IMR-90 (cell line): ENCODE data around the gene THADA. TPM values are rescaled to one million over a fixed set of nuclear protein-coding genes. Genes with fewer than 3 reads are reported as not detected.

Experiments used
- ATAC-seq: fragments of 200-7000 bp; cut with Tn5 transposase; 2 replicates; pipeline ENCODE4 v1.9.1; 2020; ENCODE audit warnings: low read depth, mild to moderate bottlenecking, moderate library complexity
- BruUV-seq: library from RNA; stranded (reverse); fragments of 400-500 nt; replicated peaks from 2 replicates; lab custom pipeline; 2021; lab: Mats Ljungman, UMichigan
- CTCF ChIA-PET: fragments of 300-600 bp; formaldehyde crosslinking; extraction: SDS; loops from one replicate; lab custom pipeline; 2021; ENCODE audit warnings: antibody characterized with exemption; lab: Yijun Ruan, JAX
- POLR2A ChIA-PET: fragments of 300-600 bp; sonication (Branson Sonifier 250); formaldehyde crosslinking; loops from one replicate; lab custom pipeline; 2022; ENCODE audit warnings: antibody characterized with exemption; ENCODE audit not compliant: unreplicated experiment; lab: Charles Lee
- DNase-seq: peaks from one replicate; pipeline ENCODE4 v3.0.0; 2013
- H2AFZ ChIP-seq: replicated peaks from 2 replicates; pipeline ENCODE3; 2013; ENCODE audit warnings: low read length, mild to moderate bottlenecking; ENCODE audit not compliant: poor library complexity
- H2AK5ac ChIP-seq: 2 replicates; pipeline ENCODE4 v1.6.1; 2013; ENCODE audit warnings: low read depth, low read length, inconsistent platforms
- H2AK9ac ChIP-seq: replicated peaks from 2 replicates; pipeline ENCODE3; 2013; ENCODE audit warnings: mild to moderate bottlenecking, low read depth, low read length, moderate library complexity; ENCODE audit not compliant: poor library complexity
- H2BK120ac ChIP-seq: 2 replicates; pipeline ENCODE4 v1.6.1; 2013; ENCODE audit warnings: low read depth, low read length, inconsistent platforms
- H2BK15ac ChIP-seq: 3 replicates; pipeline ENCODE4 v1.6.1; 2013; ENCODE audit warnings: low read depth, low read length, inconsistent platforms
- H2BK20ac ChIP-seq: 2 replicates; pipeline ENCODE4 v1.6.1; 2013; ENCODE audit warnings: low read depth, mild to moderate bottlenecking, inconsistent platforms, low read length, moderate library complexity
- H2BK5ac ChIP-seq: 2 replicates; pipeline ENCODE4 v1.6.1; 2013; ENCODE audit warnings: mild to moderate bottlenecking, low read depth, low read length, inconsistent platforms; ENCODE audit not compliant: poor library complexity, severe bottlenecking
- H3K14ac ChIP-seq: replicated peaks from 2 replicates; pipeline ENCODE4 v1.6.1; 2013; ENCODE audit warnings: low read depth, low read length, inconsistent platforms
- H3K18ac ChIP-seq: 2 replicates; pipeline ENCODE4 v1.6.1; 2013; ENCODE audit warnings: low read depth, low read length, control low read depth
- H3K23ac ChIP-seq: 2 replicates; pipeline ENCODE4 v1.6.1; 2013; ENCODE audit warnings: low read depth, low read length, inconsistent platforms
- H3K27ac ChIP-seq: 2 replicates; pipeline ENCODE4 v1.5.1; 2013; ENCODE audit warnings: mild to moderate bottlenecking, control low read depth, low read length; ENCODE audit not compliant: insufficient read depth
- H3K27me3 ChIP-seq: 2 replicates; pipeline ENCODE4 v1.6.1; 2013; ENCODE audit warnings: low read length; ENCODE audit not compliant: control insufficient read depth, insufficient read depth
- H3K36me3 ChIP-seq: 2 replicates; pipeline ENCODE4 v1.6.1; 2013; ENCODE audit warnings: low read length, mixed read lengths; ENCODE audit not compliant: control insufficient read depth, insufficient read depth
- H3K4ac ChIP-seq: 2 replicates; pipeline ENCODE4 v1.6.1; 2013; ENCODE audit warnings: low read depth, low read length, inconsistent platforms
- H3K4me1 ChIP-seq: 2 replicates; pipeline ENCODE4 v1.6.1; 2013; ENCODE audit warnings: low read length, mixed read lengths; ENCODE audit not compliant: control insufficient read depth, insufficient read depth
- H3K4me2 ChIP-seq: 2 replicates; pipeline ENCODE4 v1.6.1; 2013; ENCODE audit warnings: low read depth, mild to moderate bottlenecking, control low read depth, low read length, moderate library complexity
- H3K4me3 ChIP-seq: 2 replicates; pipeline ENCODE4 v1.5.1; 2013; ENCODE audit warnings: low read depth, mild to moderate bottlenecking, control low read depth, low read length, moderate library complexity; ENCODE audit not compliant: insufficient read depth
- H3K56ac ChIP-seq: 2 replicates; pipeline ENCODE4 v1.6.1; 2013; ENCODE audit warnings: low read length, inconsistent platforms; ENCODE audit not compliant: insufficient read depth; ENCODE audit errors: extremely low read depth
- H3K79me1 ChIP-seq, 2 experiments: 2 replicates each; pipeline ENCODE4 v1.6.1; 2013; ENCODE audit warnings: low read length in 2 of 2, inconsistent platforms in 1 of 2, low read depth in 1 of 2
- H3K9ac ChIP-seq: 2 replicates; pipeline ENCODE4 v1.6.1; 2013; ENCODE audit warnings: low read depth, low read length, control low read depth
- H3K9me1 ChIP-seq: 2 replicates; pipeline ENCODE4 v1.6.1; 2013; ENCODE audit warnings: low read length, inconsistent platforms; ENCODE audit not compliant: insufficient read depth
- H3K9me3 ChIP-seq: 2 replicates; pipeline ENCODE4 v1.6.1; 2013; ENCODE audit warnings: low read length; ENCODE audit not compliant: control insufficient read depth, insufficient read depth
- H4K20me1 ChIP-seq: 2 replicates; pipeline ENCODE4 v1.6.1; 2013; ENCODE audit warnings: low read length, inconsistent platforms; ENCODE audit not compliant: insufficient read depth
- H4K5ac ChIP-seq: 2 replicates; pipeline ENCODE4 v1.6.1; 2013; ENCODE audit warnings: mild to moderate bottlenecking, low read depth, low read length, control low read depth
- H4K8ac ChIP-seq, 2 experiments: 2 replicates each; pipeline ENCODE4 v1.6.1; 2013; ENCODE audit warnings: low read depth in 2 of 2, low read length in 2 of 2, control low read depth in 1 of 2, inconsistent platforms in 1 of 2
- H4K91ac ChIP-seq: 2 replicates; pipeline ENCODE4 v1.6.1; 2013; ENCODE audit warnings: low read depth, low read length, inconsistent platforms; ENCODE audit not compliant: insufficient read depth
- BHLHE40 ChIP-seq: fragments of 150-350 bp; IDR thresholded peaks from 2 replicates; pipeline ENCODE4 v1.6.1; 2016; ENCODE audit warnings: mild to moderate bottlenecking, low read depth, low read length
- MAFK ChIP-seq: IDR thresholded peaks from 2 replicates; pipeline ENCODE4 v1.6.1; 2012; ENCODE audit warnings: low read depth, low read length, improper control_type of control experiment
- MAZ ChIP-seq: IDR thresholded peaks from 2 replicates; pipeline ENCODE4 v1.6.1; 2012; ENCODE audit warnings: low read depth, mild to moderate bottlenecking, low read length, improper control_type of control experiment, moderate library complexity, borderline replicate concordance
- MXI1 ChIP-seq: IDR thresholded peaks from 2 replicates; pipeline ENCODE4 v1.6.1; 2012; ENCODE audit warnings: low read depth, mild to moderate bottlenecking, low read length, moderate library complexity, borderline replicate concordance
- RAD21 ChIP-seq: IDR thresholded peaks from 2 replicates; pipeline ENCODE4 v1.6.1; 2012; ENCODE audit warnings: low read length, improper control_type of control experiment
- RCOR1 ChIP-seq: IDR thresholded peaks from 2 replicates; pipeline ENCODE4 v1.6.1; 2012; ENCODE audit warnings: mild to moderate bottlenecking, low read length, improper control_type of control experiment; ENCODE audit not compliant: insufficient replicate concordance
- WGBS, 2 experiments: methylation state at CpG; one replicate each; pipeline versions ENCODE4 v1.1.5 to v1.1.7; 2013; ENCODE audit warnings: missing lambda C conversion rate in 2 of 2; ENCODE audit not compliant: insufficient read length in 1 of 2; ENCODE audit errors: extremely low coverage in 2 of 2; 5-methylcytosine and 5-hydroxymethylcytosine counted together
- dilution Hi-C: fragments of 300-500 bp; cut with HindIII; formaldehyde crosslinking; loops from one replicate; pipeline ENCODE4 v1.14.3; 2018; ENCODE audit warnings: low sequenced_read_pairs; ENCODE audit not compliant: unreplicated experiment
- in situ Hi-C: fragments of 300-500 bp; cut with MboI; formaldehyde crosslinking; loops from 3 replicates; pipeline ENCODE4 v1.14.3; 2019; ENCODE audit warnings: low sequenced_read_pairs, inconsistent platforms, mixed read lengths
- intact Hi-C: fragments of 100-400 bp; cut with micrococcal nuclease; formaldehyde crosslinking; loops from 2 replicates; pipeline ENCODE4 v1.10.0; 2022
- polyA plus RNA-seq, 3 experiments: library from polyadenylated mRNA; depleted of rRNA; stranded (reverse); fragments of >200 nt; gene quantifications; 2 replicates each; pipeline ENCODE4 v1.2.3, GENCODE V29; 2012; ENCODE audit warnings: low replicate concordance in 1 of 3
- total RNA-seq: library from RNA; depleted of rRNA; stranded (reverse); fragments of >200 nt; gene quantifications from 2 replicates; pipeline ENCODE4 v1.2.3, GENCODE V29; 2012
- TF ChIP-seq, protein P1 (sequence below): fragments of 150-350 bp; IDR thresholded peaks from 2 replicates; pipeline ENCODE4 v1.6.1; 2016; ENCODE audit warnings: low read depth, mild to moderate bottlenecking, low read length, moderate library complexity, borderline replicate concordance

THADA gene
- total and polyA plus RNA-seq, 2 of the 4 experiments (the other 2 are of a cell fraction) = 10.5 to 21.3 TPM

DNA sequence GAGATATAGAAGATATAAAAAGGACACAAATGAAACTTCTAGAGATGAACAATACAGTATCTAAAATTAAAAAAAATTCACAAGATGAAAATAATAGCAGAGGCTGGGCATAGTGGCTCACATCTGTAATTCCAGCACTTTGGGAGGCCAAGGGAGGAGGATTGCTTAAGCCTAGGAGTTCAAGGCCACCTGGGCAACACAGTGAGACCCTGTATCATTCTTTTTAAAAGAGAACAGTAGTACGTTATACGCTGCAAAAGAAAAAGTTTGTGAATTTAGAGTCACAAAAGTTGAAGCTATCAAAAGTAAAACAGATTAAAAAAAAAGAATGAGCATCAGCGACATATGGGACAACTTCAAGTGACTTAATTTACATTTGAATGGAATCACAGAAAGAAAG is 287.9 kb downstream of the THADA start:
- 100% methylated on average over 3 of the region's 3 CpGs; no CpG with 5 or more reads in 1 of the 2 experiments for WGBS, 2 experiments
- intact Hi-C loops = no loop called here
- Histone ChIP-seq H2BK5ac (no peak overlapping the region), H3K4ac (no peak overlapping the region; the same call in 1 of the 2 replicates), H2AK9ac (no peak overlapping the region), H2BK20ac (no peak overlapping the region), H3K14ac (no peak overlapping the region), H3K18ac (no peak overlapping the region), H3K23ac (no peak overlapping the region), H3K27ac (no peak overlapping the region), H2BK120ac (no peak overlapping the region), H2BK15ac (no peak overlapping the region), H3K27me3 (peaks cover 5% of the 10 kb centered on the region; the same call in 1 of the 2 replicates), H4K8ac (no peak overlapping the region), H3K56ac (no peak overlapping the region), H3K4me2 (no peak overlapping the region), H3K4me3 (no peak overlapping the region), H3K4me1 (peaks cover 7% of the 10 kb centered on the region; the same call in 1 of the 2 replicates), H3K9me3 (no peaks in the 10 kb centered on the region), H4K20me1 (peaks cover 4% of the 10 kb centered on the region; the same call in 1 of the 2 replicates), H2AK5ac (no peak overlapping the region), H3K9ac (no peak overlapping the region), H4K5ac (no peak overlapping the region), H4K91ac (no peak overlapping the region), H3K9me1 (no peaks in the 10 kb centered on the region), H3K79me1 (no peaks in the 10 kb centered on the region), H3K36me3 (no peaks in the 10 kb centered on the region), H2AFZ (no peak overlapping the region)
- ChIA-PET CTCF (no interaction called here), POLR2A (no interaction called here)
- in situ Hi-C loops = no loop called here
- BruUV-seq = no TSS peak
- no peak for ATAC-seq
- TF ChIP-seq, protein P1, sequence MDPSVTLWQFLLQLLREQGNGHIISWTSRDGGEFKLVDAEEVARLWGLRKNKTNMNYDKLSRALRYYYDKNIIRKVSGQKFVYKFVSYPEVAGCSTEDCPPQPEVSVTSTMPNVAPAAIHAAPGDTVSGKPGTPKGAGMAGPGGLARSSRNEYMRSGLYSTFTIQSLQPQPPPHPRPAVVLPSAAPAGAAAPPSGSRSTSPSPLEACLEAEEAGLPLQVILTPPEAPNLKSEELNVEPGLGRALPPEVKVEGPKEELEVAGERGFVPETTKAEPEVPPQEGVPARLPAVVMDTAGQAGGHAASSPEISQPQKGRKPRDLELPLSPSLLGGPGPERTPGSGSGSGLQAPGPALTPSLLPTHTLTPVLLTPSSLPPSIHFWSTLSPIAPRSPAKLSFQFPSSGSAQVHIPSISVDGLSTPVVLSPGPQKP = no peak
- TF ChIP-seq RCOR1 = no peak
- no peak for TF ChIP-seq BHLHE40
- TF ChIP-seq MXI1 = no peak
- no peak for TF ChIP-seq MAFK
- TF ChIP-seq RAD21 = no peak
- no peak for TF ChIP-seq MAZ
- dilution Hi-C loops = no loop called here
- DNase-seq = no peak
